ENCODE data around the gene WDR48. TPM values are rescaled to one million over a fixed set of nuclear protein-coding genes. Genes with fewer than 3 reads are reported as not detected.

Gene WDR48
- total and polyA plus RNA-seq, 12 donors, result 8.0 to 37.2 (median 28.7) TPM

GRCh38 chr3:39100500-39100886, 48.7 kb downstream of the WDR48 start:
- no peaks in the 10 kb centered on the region for H3K9me3 ChIP-seq
- ATAC-seq (no peak), DNase-seq (no peak)
- H3K36me3 ChIP-seq, result peaks cover 0 to 61% (median 26%) of the 10 kb centered on the region in 9 donors
- intact Hi-C loops (cut with DNase I), result loop anchor here in 4 of 10 donors (5.0 to 10.0 kb wide), 4 partner anchors 48 to 284 kb away; partner anchors contain the start of genes SCN11A (in 1 of the 4), SLC25A38 (in 1 of the 4) and WDR48 (in 1 of the 4)
- H3K4me1 ChIP-seq, result peaks cover 16 to 59% (median 34%) of the 10 kb centered on the region in 9 donors
- H3K27me3 ChIP-seq, result no peaks in the 10 kb centered on the region
- TF ChIP-seq CTCF (IDR thresholded peaks at IDR 0.05), result no peak
- 86 to 91% methylated on average over 8 to 9 of the region's 9 CpGs for WGBS, 2 donors
- no peak overlapping the region for H3K27ac ChIP-seq
- H3K4me3 ChIP-seq, result no peak overlapping the region

- Histone ChIP-seq H3K4me3 (no peak overlapping the region), H3K27me3 (no peaks in the 10 kb centered on the region), H3K4me1 (peaks cover 22 to 61% (median 40%) of the 10 kb centered on the region in 9 donors), H3K36me3 (peaks cover 0 to 54% (median 26%) of the 10 kb centered on the region in 9 donors), H3K27ac (no peak overlapping the region), H3K9me3 (no peaks in the 10 kb centered on the region)
- peak; percentile 28 to 68 (median 61) for TF ChIP-seq CTCF (IDR thresholded peaks at IDR 0.05)
- no peak for DNase-seq
- peak in 5 of 8 donors; percentile 30 to 58 (median 45) for ATAC-seq
- intact Hi-C loops (cut with DNase I), result loop anchor here in 4 of 10 donors (5.0 to 10.0 kb wide), 4 partner anchors 49 to 284 kb away; partner anchors contain the start of genes SCN11A (in 1 of the 4), SLC25A38 (in 1 of the 4) and WDR48 (in 1 of the 4)
- WGBS, 2 donors, result 83 to 90% methylated on average over 5 of the region's 5 CpGs
Measured at GRCh38 chr3:39101022-39101689, 49.3 kb downstream of the WDR48 start.

- peak overlapping the region in 2 of 10 donors; percentile 30 to 48 for H3K27ac ChIP-seq
- H3K4me3 ChIP-seq, result no peak overlapping the region
- no peak for TF ChIP-seq CTCF (IDR thresholded peaks at IDR 0.05)
- intact Hi-C loops (cut with DNase I), result loop anchor here in 4 of 10 donors (5.0 to 10.0 kb wide), 4 partner anchors 50 to 282 kb away; partner anchors contain the start of genes SCN11A (in 1 of the 4), SLC25A38 (in 1 of the 4) and WDR48 (in 1 of the 4)
- 95 to 97% methylated on average over 8 of the region's 8 CpGs for WGBS, 2 donors
- no peak for ATAC-seq
- H3K4me1 ChIP-seq, result peaks cover 24 to 54% (median 38%) of the 10 kb centered on the region in 9 donors
- no peaks in the 10 kb centered on the region for H3K9me3 ChIP-seq
- H3K36me3 ChIP-seq, result peaks cover 0 to 39% (median 22%) of the 10 kb centered on the region in 9 donors
- no peak for DNase-seq
- no peaks in the 10 kb centered on the region for H3K27me3 ChIP-seq
Measured at GRCh38 chr3:39102504-39103323, 50.9 kb downstream of the WDR48 start.

GRCh38 chr3:39103324-39103693, 51.5 kb downstream of the WDR48 start:
- DNase-seq (no peak), ATAC-seq (no peak)
- H3K4me3 ChIP-seq, result no peak overlapping the region
- no peaks in the 10 kb centered on the region for H3K9me3 ChIP-seq
- H3K36me3 ChIP-seq, result peaks cover 0 to 33% (median 19%) of the 10 kb centered on the region in 9 donors
- H3K27ac ChIP-seq, result peak overlapping the region in 2 of 10 donors; percentile 30 to 48
- H3K4me1 ChIP-seq, result peaks cover 24 to 59% (median 44%) of the 10 kb centered on the region in 9 donors
- intact Hi-C loops (cut with DNase I), result loop anchor here in 4 of 10 donors (5.0 to 10.0 kb wide), 4 partner anchors 51 to 281 kb away; partner anchors contain the start of genes SCN11A (in 1 of the 4), SLC25A38 (in 1 of the 4) and WDR48 (in 1 of the 4)
- no peaks in the 10 kb centered on the region for H3K27me3 ChIP-seq
- WGBS, 2 donors, result 73 to 88% methylated on average over 3 to 4 of the region's 4 CpGs
- TF ChIP-seq CTCF (IDR thresholded peaks at IDR 0.05), result no peak

Measured in heart right ventricle (tissue), 16 donors.